Suprapubic skin (tissue), 4 donors: ENCODE data around the gene FAM83G. TPM values are rescaled to one million over a fixed set of nuclear protein-coding genes. Genes with fewer than 3 reads are reported as not detected.

Source experiments
- DNase-seq, 2 donors: peaks; one replicate each; pipeline ENCODE4 v3.0.0-alpha.2; 2019; ENCODE audit warnings: low spot score in 2 of 2
- H3K27ac ChIP-seq: fragments of 200-600 bp; sonication (generic); one replicate; pipeline ENCODE4 v1.5.1; 2019
- H3K27me3 ChIP-seq: fragments of 200-600 bp; sonication (generic); one replicate; pipeline ENCODE4 v1.5.1; 2019
- H3K36me3 ChIP-seq: fragments of 200-600 bp; sonication (generic); one replicate; pipeline ENCODE4 v1.5.1; 2019
- H3K4me1 ChIP-seq: fragments of 200-600 bp; sonication (generic); one replicate; pipeline ENCODE4 v1.5.1; 2019
- H3K4me3 ChIP-seq: fragments of 200-600 bp; sonication (generic); one replicate; pipeline ENCODE4 v1.5.1; 2019; ENCODE audit warnings: mild to moderate bottlenecking
- H3K9me3 ChIP-seq: fragments of 200-600 bp; sonication (generic); one replicate; pipeline ENCODE4 v1.5.1; 2019
- EP300 ChIP-seq: sonication (generic); formaldehyde crosslinking; IDR thresholded peaks from one replicate; pipeline ENCODE4 v1.6.1; 2017; ENCODE audit warnings: antibody characterized with exemption
- POLR2A ChIP-seq, 2 donors: fragments of 450-650 bp; IDR thresholded peaks; one replicate each; pipeline ENCODE4 v1.6.1; 2017; ENCODE audit warnings: antibody characterized with exemption in 2 of 2, mild to moderate bottlenecking in 2 of 2, moderate library complexity in 2 of 2
- POLR2AphosphoS5 ChIP-seq, 3 donors: sonication (generic); formaldehyde crosslinking; IDR thresholded peaks; one replicate each; pipeline ENCODE4 v1.6.1; 2017; ENCODE audit warnings: antibody characterized with exemption in 3 of 3
- WGBS: methylation state at CpG from one replicate; pipeline ENCODE4 v1.1.5; 2018; 5-methylcytosine and 5-hydroxymethylcytosine counted together
- total RNA-seq, 4 donors: library from RNA; depleted of rRNA; stranded (reverse); fragments of >200 nt; gene quantifications; one replicate each; pipeline ENCODE4 v1.1.0, GENCODE V29; 2016
- TF ChIP-seq, protein P1 (sequence below), 2 donors: fragments of 200-600 bp in 1 of 2; fragments of 450-650 bp in 1 of 2; sonication (generic) in 1 of 2; IDR thresholded peaks; one replicate each; pipeline ENCODE4 v1.5.1; 2016 to 2019; ENCODE audit warnings: antibody characterized with exemption in 2 of 2, mild to moderate bottlenecking in 1 of 2, moderate library complexity in 1 of 2

Gene FAM83G
- total RNA-seq, 4 donors from 2014 or later, result 205 to 261 (median 210) TPM

- no peak for DNase-seq
- WGBS, result 93% methylated on average over 13 of the region's 13 CpGs
- Histone ChIP-seq H3K27me3 (no peaks in the 10 kb centered on the region), H3K4me3 (no peak overlapping the region), H3K9me3 (no peaks in the 10 kb centered on the region), H3K27ac (no peak overlapping the region), H3K4me1 (no peaks in the 10 kb centered on the region), H3K36me3 (peaks cover 34% of the 10 kb centered on the region)
- TF ChIP-seq POLR2AphosphoS5 (IDR thresholded peaks at IDR 0.05) (no peak), POLR2A (IDR thresholded peaks at IDR 0.05) (no peak), EP300 (no peak)
- TF ChIP-seq, protein P1, sequence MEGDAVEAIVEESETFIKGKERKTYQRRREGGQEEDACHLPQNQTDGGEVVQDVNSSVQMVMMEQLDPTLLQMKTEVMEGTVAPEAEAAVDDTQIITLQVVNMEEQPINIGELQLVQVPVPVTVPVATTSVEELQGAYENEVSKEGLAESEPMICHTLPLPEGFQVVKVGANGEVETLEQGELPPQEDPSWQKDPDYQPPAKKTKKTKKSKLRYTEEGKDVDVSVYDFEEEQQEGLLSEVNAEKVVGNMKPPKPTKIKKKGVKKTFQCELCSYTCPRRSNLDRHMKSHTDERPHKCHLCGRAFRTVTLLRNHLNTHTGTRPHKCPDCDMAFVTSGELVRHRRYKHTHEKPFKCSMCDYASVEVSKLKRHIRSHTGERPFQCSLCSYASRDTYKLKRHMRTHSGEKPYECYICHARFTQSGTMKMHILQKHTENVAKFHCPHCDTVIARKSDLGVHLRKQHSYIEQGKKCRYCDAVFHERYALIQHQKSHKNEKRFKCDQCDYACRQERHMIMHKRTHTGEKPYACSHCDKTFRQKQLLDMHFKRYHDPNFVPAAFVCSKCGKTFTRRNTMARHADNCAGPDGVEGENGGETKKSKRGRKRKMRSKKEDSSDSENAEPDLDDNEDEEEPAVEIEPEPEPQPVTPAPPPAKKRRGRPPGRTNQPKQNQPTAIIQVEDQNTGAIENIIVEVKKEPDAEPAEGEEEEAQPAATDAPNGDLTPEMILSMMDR (IDR thresholded peaks at IDR 0.05), result no peak
Observed at GRCh38 chr17:18975597-18975996, 29.0 kb downstream of the FAM83G start.

GRCh38 chr17:18974407-18975149 lies 30.0 kb downstream of the FAM83G start:
- H3K27ac ChIP-seq, result no peak overlapping the region
- DNase-seq, result no peak
- no peak for TF ChIP-seq POLR2AphosphoS5 (IDR thresholded peaks at IDR 0.05)
- TF ChIP-seq EP300, result no peak
- TF ChIP-seq, protein P1 (IDR thresholded peaks at IDR 0.05), result no peak
- no peak for TF ChIP-seq POLR2A (IDR thresholded peaks at IDR 0.05)
- 84% methylated on average over 10 of the region's 10 CpGs for WGBS
- no peaks in the 10 kb centered on the region for H3K27me3 ChIP-seq
- H3K4me1 ChIP-seq, result peaks cover 8% of the 10 kb centered on the region
- H3K36me3 ChIP-seq, result peaks cover 34% of the 10 kb centered on the region
- H3K4me3 ChIP-seq, result no peak overlapping the region
- H3K9me3 ChIP-seq, result no peaks in the 10 kb centered on the region

- no peaks in the 10 kb centered on the region for H3K9me3 ChIP-seq
- H3K27ac ChIP-seq, result no peak overlapping the region
- no peaks in the 10 kb centered on the region for H3K27me3 ChIP-seq
- H3K36me3 ChIP-seq, result peaks cover 13% of the 10 kb centered on the region
- DNase-seq, result no peak
- peaks cover 34% of the 10 kb centered on the region for H3K4me1 ChIP-seq
- 94% methylated on average over 4 of the region's 7 CpGs for WGBS
- H3K4me3 ChIP-seq, result no peak overlapping the region
- no peak for TF ChIP-seq POLR2AphosphoS5 (IDR thresholded peaks at IDR 0.05)
Observed at GRCh38 chr17:18971801-18972200, 32.8 kb downstream of the FAM83G start.

- Histone ChIP-seq H3K36me3 (peaks cover 9% of the 10 kb centered on the region), H3K4me1 (peaks cover 34% of the 10 kb centered on the region), H3K9me3 (no peaks in the 10 kb centered on the region), H3K4me3 (no peak overlapping the region), H3K27ac (no peak overlapping the region), H3K27me3 (no peaks in the 10 kb centered on the region)
- WGBS, result 81% methylated on average over 14 of the region's 28 CpGs
- DNase-seq, result no peak
- TF ChIP-seq POLR2AphosphoS5 (IDR thresholded peaks at IDR 0.05) (no peak), EP300 (no peak), POLR2A (IDR thresholded peaks at IDR 0.05) (no peak)
- TF ChIP-seq, protein P1 (IDR thresholded peaks at IDR 0.05), result no peak
Observed at GRCh38 chr17:18970582-18971480, 33.7 kb downstream of the FAM83G start.

GRCh38 chr17:18968945-18969887 lies 35.3 kb downstream of the FAM83G start:
- Histone ChIP-seq H3K27ac (no peak overlapping the region), H3K4me3 (no peak overlapping the region), H3K4me1 (peaks cover 34% of the 10 kb centered on the region), H3K36me3 (peaks cover 9% of the 10 kb centered on the region), H3K9me3 (no peaks in the 10 kb centered on the region), H3K27me3 (no peaks in the 10 kb centered on the region)
- DNase-seq, result no peak
- 47% methylated on average over 12 of the region's 23 CpGs for WGBS
- TF ChIP-seq, protein P1 (IDR thresholded peaks at IDR 0.05), result no peak
- TF ChIP-seq EP300 (no peak), POLR2AphosphoS5 (IDR thresholded peaks at IDR 0.05) (no peak), POLR2A (IDR thresholded peaks at IDR 0.05) (no peak)
